Mesendoderm (in vitro differentiated cells): ENCODE data around the gene FCN2.

Source experiments
- DNase-seq: peaks from one replicate; pipeline ENCODE4 v3.0.0; 2013
- H2AK5ac ChIP-seq: 2 replicates; pipeline ENCODE4 v1.6.1; 2013; ENCODE audit warnings: low read length, inconsistent platforms
- H2BK120ac ChIP-seq: 2 replicates; pipeline ENCODE4 v1.6.1; 2013; ENCODE audit warnings: low read depth, mild to moderate bottlenecking, low read length, moderate library complexity, mixed read lengths
- H2BK15ac ChIP-seq: replicated peaks from 2 replicates; pipeline ENCODE4 v1.6.1; 2013; ENCODE audit warnings: low read depth, mild to moderate bottlenecking, moderate library complexity
- H2BK5ac ChIP-seq: 2 replicates; pipeline ENCODE4 v1.6.1; 2013; ENCODE audit warnings: low read length, inconsistent platforms
- H3K18ac ChIP-seq: 2 replicates; pipeline ENCODE4 v1.6.1; 2013; ENCODE audit warnings: mild to moderate bottlenecking, low read length, mixed read lengths
- H3K23ac ChIP-seq: one replicate; pipeline ENCODE4 v1.6.1; 2013; ENCODE audit warnings: low read length
- H3K27ac ChIP-seq: 2 replicates; pipeline ENCODE4 v1.5.1; 2013; ENCODE audit warnings: low read depth, mild to moderate bottlenecking, inconsistent platforms, low read length, moderate library complexity
- H3K27me3 ChIP-seq: 2 replicates; pipeline ENCODE4 v1.6.1; 2013; ENCODE audit warnings: low read length, control low read depth, mild to moderate bottlenecking, inconsistent platforms; ENCODE audit not compliant: insufficient read depth, poor library complexity
- H3K36me3 ChIP-seq: 2 replicates; pipeline ENCODE4 v1.6.1; 2013; ENCODE audit warnings: low read length, inconsistent platforms; ENCODE audit not compliant: control insufficient read depth, insufficient read depth
- H3K4ac ChIP-seq: one replicate; pipeline ENCODE4 v1.6.1; 2013; ENCODE audit warnings: low read depth, mild to moderate bottlenecking, low read length, moderate library complexity
- H3K4me1 ChIP-seq: 2 replicates; pipeline ENCODE4 v1.6.1; 2013; ENCODE audit warnings: low read depth, low read length, inconsistent platforms; ENCODE audit not compliant: control insufficient read depth
- H3K4me2 ChIP-seq: 2 replicates; pipeline ENCODE4 v1.6.1; 2013; ENCODE audit warnings: low read length
- H3K4me3 ChIP-seq: 2 replicates; pipeline ENCODE4 v1.5.1; 2013; ENCODE audit warnings: mild to moderate bottlenecking, low read length
- H3K56ac ChIP-seq: one replicate; pipeline ENCODE4 v1.6.1; 2013; ENCODE audit warnings: low read length
- H3K79me1 ChIP-seq: 2 replicates; pipeline ENCODE4 v1.6.1; 2013; ENCODE audit warnings: low read length, inconsistent platforms
- H3K79me2 ChIP-seq: 2 replicates; pipeline ENCODE4 v1.6.1; 2013; ENCODE audit warnings: mild to moderate bottlenecking, low read length; ENCODE audit not compliant: control insufficient read depth, insufficient read depth
- H3K9ac ChIP-seq: 2 replicates; pipeline ENCODE4 v1.6.1; 2013; ENCODE audit warnings: low read length, inconsistent platforms
- H4K5ac ChIP-seq: one replicate; pipeline ENCODE4 v1.6.1; 2013; ENCODE audit warnings: low read length
- H4K8ac ChIP-seq: one replicate; pipeline ENCODE4 v1.6.1; 2013; ENCODE audit warnings: low read depth, mild to moderate bottlenecking, control low read depth, low read length, moderate library complexity
- WGBS: extraction: QIAGEN DNeasy Blood & Tissue Kit; methylation state at CpG from one replicate; pipeline ENCODE4 v1.1.7; 2013; ENCODE audit warnings: low lambda C conversion rate, missing lambda C conversion rate; ENCODE audit not compliant: insufficient coverage; ENCODE audit errors: extremely low coverage; 5-methylcytosine and 5-hydroxymethylcytosine counted together

Gene FCN2

DNA sequence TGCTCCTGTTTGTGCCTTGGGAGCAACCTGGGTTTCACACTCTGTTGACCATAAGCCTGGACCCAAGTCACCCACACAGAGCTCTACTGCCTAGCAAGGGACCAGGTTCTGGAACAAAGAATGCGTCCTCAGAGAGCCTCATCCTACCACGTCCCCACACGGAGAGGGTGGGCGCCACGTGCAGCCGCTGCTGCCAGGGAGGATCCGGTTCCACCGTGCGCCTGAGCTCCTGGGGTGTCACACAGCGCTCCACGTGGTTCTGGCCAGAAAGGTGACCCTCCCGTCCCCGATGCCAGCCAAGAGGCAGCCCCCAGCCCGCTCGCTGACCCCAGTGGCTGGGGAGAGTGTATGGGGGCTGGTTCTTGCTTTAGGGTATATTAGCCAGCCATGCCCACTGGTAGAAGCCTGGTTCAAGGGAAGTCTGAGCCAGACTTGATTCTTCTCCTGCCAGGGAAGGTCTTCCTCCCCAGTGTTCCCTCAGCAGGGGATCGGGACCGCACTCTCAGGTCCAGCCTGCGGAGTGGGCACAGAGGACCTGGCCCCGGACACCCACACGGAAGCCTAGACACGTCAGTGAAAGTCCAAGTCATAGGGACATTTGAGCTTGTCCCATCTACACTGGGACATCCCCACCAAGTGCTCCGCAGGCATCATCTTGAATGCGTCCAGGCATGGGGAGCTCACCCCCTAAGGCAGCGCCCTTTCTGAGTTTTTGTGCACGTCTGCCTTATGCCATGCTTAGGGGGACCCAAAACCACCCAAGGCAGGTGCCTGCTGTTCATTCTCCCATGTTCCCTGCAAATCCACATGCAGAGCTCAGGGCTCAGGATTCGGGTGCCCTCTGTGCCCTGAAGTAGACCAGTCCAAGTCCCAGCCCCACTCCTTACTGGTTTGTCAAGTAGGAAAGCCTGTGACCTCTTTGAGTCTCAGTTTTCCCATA is 34.7 kb downstream of the FCN2 start:
- Histone ChIP-seq H3K18ac (no peak overlapping the region), H3K4ac (no peak overlapping the region), H4K5ac (no peak overlapping the region), H3K9ac (no peak overlapping the region), H3K4me2 (no peak overlapping the region), H3K79me2 (no peaks in the 10 kb centered on the region), H2BK15ac (no peak overlapping the region), H2BK5ac (no peak overlapping the region), H3K36me3 (no peaks in the 10 kb centered on the region), H4K8ac (no peak overlapping the region), H3K27ac (no peak overlapping the region), H2AK5ac (no peak overlapping the region), H3K4me1 (no peaks in the 10 kb centered on the region), H2BK120ac (no peak overlapping the region), H3K79me1 (no peaks in the 10 kb centered on the region), H3K56ac (no peak overlapping the region), H3K27me3 (no peaks in the 10 kb centered on the region), H3K23ac (no peak overlapping the region), H3K4me3 (no peak overlapping the region)
- DNase-seq = no peak
- no CpG with 5 or more reads among the region's 26 CpGs for WGBS

- no peaks in the 10 kb centered on the region for H3K4me1 ChIP-seq
- no peak overlapping the region for H3K9ac ChIP-seq
- H4K8ac ChIP-seq = no peak overlapping the region
- no peak overlapping the region for H2BK5ac ChIP-seq
- no peak overlapping the region for H2AK5ac ChIP-seq
- H3K4ac ChIP-seq = no peak overlapping the region
- no peaks in the 10 kb centered on the region for H3K79me1 ChIP-seq
- no peak overlapping the region for H3K18ac ChIP-seq
- no peak overlapping the region for H3K23ac ChIP-seq
- no peaks in the 10 kb centered on the region for H3K27me3 ChIP-seq
- no CpG with 5 or more reads among the region's 8 CpGs for WGBS
- H4K5ac ChIP-seq = no peak overlapping the region
- no peak for DNase-seq
- H3K56ac ChIP-seq = no peak overlapping the region
- no peak overlapping the region for H3K27ac ChIP-seq
- no peaks in the 10 kb centered on the region for H3K36me3 ChIP-seq
- no peak overlapping the region for H2BK120ac ChIP-seq
- no peaks in the 10 kb centered on the region for H3K79me2 ChIP-seq
- H3K4me2 ChIP-seq = no peak overlapping the region
- H2BK15ac ChIP-seq = no peak overlapping the region
- H3K4me3 ChIP-seq = no peak overlapping the region
Observed at GRCh38 chr9:134916161-134916665, 35.6 kb downstream of the FCN2 start.

DNA sequence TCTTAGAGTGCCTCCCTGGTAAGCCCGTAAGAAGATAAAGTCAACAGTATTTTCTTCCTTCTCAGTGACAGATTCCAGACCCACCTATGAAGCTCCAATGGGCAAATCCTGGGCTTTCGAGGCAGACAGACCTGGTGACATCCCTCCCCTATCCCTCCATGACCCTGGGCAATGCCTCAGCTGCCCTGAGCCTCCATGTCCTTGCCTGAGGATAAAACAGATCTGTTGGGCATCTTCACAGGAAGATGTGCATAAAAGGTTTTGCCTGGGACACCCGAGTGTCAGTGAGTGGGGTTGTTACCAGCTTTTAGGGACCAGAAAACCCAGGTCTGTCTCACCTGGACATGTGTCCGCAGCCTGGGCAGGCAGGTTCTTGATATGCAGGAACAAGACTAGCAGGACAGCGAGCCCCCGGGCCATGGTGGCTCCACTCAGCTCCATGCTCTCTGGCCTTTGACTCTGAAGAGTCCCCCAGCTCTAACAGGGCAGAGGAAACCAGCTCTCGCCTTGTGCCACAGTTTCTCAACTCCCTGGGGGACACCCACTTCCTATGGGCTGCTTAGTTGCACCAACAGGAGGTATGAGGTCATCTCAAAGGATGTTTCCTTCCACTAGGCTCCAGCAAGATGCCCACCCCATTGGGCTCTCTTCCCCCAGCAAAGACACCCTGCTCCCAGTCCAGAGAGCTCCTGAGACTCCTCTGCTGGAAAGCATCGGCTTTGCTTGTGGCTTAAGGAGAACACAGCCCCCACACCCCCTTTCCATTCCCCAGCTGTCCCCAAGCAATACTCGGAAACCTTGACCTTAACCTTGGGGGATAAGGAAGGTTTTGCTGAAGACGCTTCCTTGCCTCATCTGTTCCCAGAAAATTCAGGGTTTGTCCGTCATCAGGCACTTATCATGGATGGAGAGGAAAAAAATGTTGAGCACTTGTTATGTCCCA is 37.1 kb downstream of the FCN2 start, which contains the start of gene FCN1:
FCN1 (minus strand) TSS at position 482 of the 943 bp plus-strand sequence; CDS start at position 441, 41 bp downstream.
- Histone ChIP-seq H3K27ac (no peak within 1 kb of the TSS), H3K9ac (no peak within 1 kb of the TSS), H3K4ac (no peak within 1 kb of the TSS), H3K18ac (no peak within 1 kb of the TSS), H4K8ac (no peak within 1 kb of the TSS), H3K56ac (no peak within 1 kb of the TSS), H3K27me3 (no peaks in the 10 kb centered on the region), H3K23ac (no peak within 1 kb of the TSS), H2BK15ac (no peak within 1 kb of the TSS), H3K4me1 (no peaks in the 10 kb centered on the region), H4K5ac (no peak within 1 kb of the TSS), H2AK5ac (no peak within 1 kb of the TSS), H2BK5ac (no peak within 1 kb of the TSS), H3K79me2 (no peaks in the 10 kb centered on the region), H3K4me3 (no peak within 1 kb of the TSS), H2BK120ac (no peak within 1 kb of the TSS), H3K36me3 (no peaks in the 10 kb centered on the region), H3K79me1 (no peaks in the 10 kb centered on the region), H3K4me2 (no peak within 1 kb of the TSS)
- WGBS = no CpG with 5 or more reads among the region's 11 CpGs
- no peak for DNase-seq

- H3K4me3 ChIP-seq = no peak overlapping the region
- no peak overlapping the region for H3K4ac ChIP-seq
- no peak overlapping the region for H3K23ac ChIP-seq
- no peaks in the 10 kb centered on the region for H3K4me1 ChIP-seq
- H3K27me3 ChIP-seq = no peaks in the 10 kb centered on the region
- no peak overlapping the region for H2AK5ac ChIP-seq
- H3K27ac ChIP-seq = no peak overlapping the region
- no peaks in the 10 kb centered on the region for H3K36me3 ChIP-seq
- DNase-seq = no peak
- H4K8ac ChIP-seq = no peak overlapping the region
- H2BK5ac ChIP-seq = no peak overlapping the region
- H2BK15ac ChIP-seq = no peak overlapping the region
- no peak overlapping the region for H3K56ac ChIP-seq
- H3K79me1 ChIP-seq = no peaks in the 10 kb centered on the region
- no peak overlapping the region for H3K4me2 ChIP-seq
- no peak overlapping the region for H4K5ac ChIP-seq
- no peak overlapping the region for H3K9ac ChIP-seq
- no peak overlapping the region for H3K18ac ChIP-seq
- H2BK120ac ChIP-seq = no peak overlapping the region
- WGBS = no CpG with 5 or more reads among the region's 10 CpGs
- H3K79me2 ChIP-seq = no peaks in the 10 kb centered on the region
Observed at GRCh38 chr9:134918646-134919045, 38.0 kb downstream of the FCN2 start.

GRCh38 chr9:134919303-134919702 is 38.7 kb downstream of the FCN2 start:
- H2BK5ac ChIP-seq = no peak overlapping the region
- no peaks in the 10 kb centered on the region for H3K4me1 ChIP-seq
- H3K4ac ChIP-seq = no peak overlapping the region
- no peaks in the 10 kb centered on the region for H3K36me3 ChIP-seq
- H3K18ac ChIP-seq = no peak overlapping the region
- no peaks in the 10 kb centered on the region for H3K79me1 ChIP-seq
- no CpG with 5 or more reads among the region's 3 CpGs for WGBS
- H2BK120ac ChIP-seq = no peak overlapping the region
- no peak overlapping the region for H4K5ac ChIP-seq
- H3K23ac ChIP-seq = no peak overlapping the region
- no peak overlapping the region for H3K9ac ChIP-seq
- H2AK5ac ChIP-seq = no peak overlapping the region
- no peak overlapping the region for H3K4me2 ChIP-seq
- H3K4me3 ChIP-seq = no peak overlapping the region
- H3K27me3 ChIP-seq = no peaks in the 10 kb centered on the region
- no peaks in the 10 kb centered on the region for H3K79me2 ChIP-seq
- no peak overlapping the region for H2BK15ac ChIP-seq
- no peak overlapping the region for H3K27ac ChIP-seq
- H3K56ac ChIP-seq = no peak overlapping the region
- no peak for DNase-seq
- no peak overlapping the region for H4K8ac ChIP-seq
